GM21423 (cell line): ENCODE results near the gene MARVELD3.
"Not testable (repeated sequence)": the region's sequence is repeated elsewhere in the genome, so short reads cannot be mapped to it uniquely, and the experiment has no call there.

Source experiments
- ATAC-seq: cut with Tn5 transposase; IDR thresholded peaks from one replicate; pipeline ENCODE4 v1.9.1; 2021; ENCODE audit warnings: mild to moderate bottlenecking, moderate library complexity; ENCODE audit not compliant: unreplicated experiment

Gene MARVELD3

DNA sequence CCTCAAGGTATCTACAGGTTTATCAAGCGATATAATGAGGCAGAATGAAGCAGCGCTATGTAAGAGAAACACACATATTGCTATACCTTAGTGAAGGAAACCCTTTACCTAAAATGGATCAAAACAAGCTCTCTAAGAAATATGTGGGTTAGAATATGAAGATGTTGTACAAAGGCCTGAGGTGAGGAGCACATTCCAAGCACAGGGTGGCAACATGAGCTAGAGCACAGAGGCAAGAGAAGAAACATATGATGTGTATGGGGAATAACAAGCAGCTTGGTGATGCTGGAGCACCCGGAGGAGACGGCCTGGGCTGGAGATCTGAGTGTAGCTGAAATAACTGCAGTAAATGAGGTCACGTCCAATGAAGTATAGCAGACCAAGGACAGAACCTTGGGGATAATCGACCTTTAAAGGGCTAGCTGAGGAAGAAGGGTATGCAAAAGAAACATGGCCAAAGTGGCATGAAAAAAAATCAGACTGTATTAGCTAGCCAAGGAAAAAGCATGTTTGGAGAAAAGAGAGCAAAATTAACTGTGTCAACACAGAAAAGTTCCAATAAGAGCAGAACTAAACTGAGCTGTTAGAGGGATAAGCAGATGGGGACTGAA lies 44.0 kb downstream of the MARVELD3 start:
- no peak for ATAC-seq

GRCh38 chr16:71670537-71670936 lies 44.6 kb downstream of the MARVELD3 start:
- ATAC-seq = no peak

GRCh38 chr16:71671165-71671564 lies 45.2 kb downstream of the MARVELD3 start:
- no peak for ATAC-seq

DNA sequence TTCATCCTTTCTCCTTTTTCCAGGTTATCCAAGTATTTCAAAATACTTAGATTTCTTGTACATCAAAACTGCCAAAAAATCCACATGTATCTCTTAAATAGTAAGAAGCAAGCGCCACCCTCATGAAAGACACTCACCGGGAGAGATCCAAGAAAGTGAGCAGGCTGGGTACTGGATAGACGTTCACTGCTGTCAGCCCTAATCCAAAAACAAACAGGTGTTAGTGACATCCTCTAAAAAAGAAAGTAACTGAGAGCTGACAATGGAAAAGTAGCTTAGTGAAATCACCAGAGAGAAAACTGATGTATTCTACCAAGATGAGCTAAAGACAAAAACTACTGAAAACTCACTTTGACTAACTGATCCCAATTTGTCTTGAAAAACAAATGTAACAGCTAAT lies 46.1 kb downstream of the MARVELD3 start:
- no peak for ATAC-seq

GRCh38 chr16:71672803-71673581 lies 47.0 kb downstream of the MARVELD3 start:
- no peak for ATAC-seq

GRCh38 chr16:71673582-71673973 lies 47.6 kb downstream of the MARVELD3 start:
- no peak for ATAC-seq

- ATAC-seq = no peak
These were observed 48.2 kb downstream of the MARVELD3 start for GRCh38 chr16:71674229-71674628.

GRCh38 chr16:71675380-71675779 lies 49.4 kb downstream of the MARVELD3 start:
- ATAC-seq = no peak

DNA sequence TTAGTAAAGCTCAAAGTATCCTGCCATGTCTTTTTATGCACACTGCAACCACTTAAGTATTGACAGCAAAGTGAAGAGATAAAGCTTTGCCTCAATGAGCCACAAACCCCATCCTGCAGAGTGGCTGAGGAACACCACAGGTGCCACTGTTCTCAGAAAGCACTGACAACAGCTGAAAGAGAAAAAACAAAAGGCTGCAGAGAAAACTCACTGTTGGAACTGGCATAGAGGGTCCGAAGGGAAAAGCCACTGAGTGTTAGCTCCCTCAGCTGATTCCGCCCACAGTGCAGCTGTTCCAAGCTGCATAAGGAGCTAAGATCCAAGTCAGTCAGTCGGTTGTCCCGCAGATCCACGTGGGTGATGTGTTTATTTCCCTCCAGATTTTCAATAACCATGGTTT lies 50.3 kb downstream of the MARVELD3 start:
- no peak for ATAC-seq

DNA sequence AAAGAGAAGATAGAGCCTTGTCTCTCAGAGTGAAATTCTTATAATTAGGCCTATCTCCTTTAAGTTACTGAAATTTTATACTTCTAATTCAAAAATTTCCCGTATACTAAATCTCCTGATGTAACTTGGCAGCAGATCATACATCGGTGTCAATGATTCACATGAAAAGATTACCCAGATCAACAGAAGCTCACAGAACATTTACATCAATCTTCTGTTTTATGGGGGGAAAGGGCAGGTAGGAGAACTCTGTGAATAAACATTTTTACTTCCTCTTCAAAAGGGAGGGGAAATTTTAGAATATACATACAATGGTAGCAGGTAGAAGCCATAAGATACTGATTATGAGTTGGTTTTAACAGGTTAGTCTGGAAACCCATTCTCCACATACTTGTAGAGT lies 55.4 kb downstream of the MARVELD3 start:
- no peak for ATAC-seq

- not testable (repeated sequence) for ATAC-seq
These were observed 58.3 kb downstream of the MARVELD3 start for GRCh38 chr16:71684280-71684679.
